HG02852 (cell line): Measurements from ENCODE around the gene DALRD3.

Source experiments
- ATAC-seq: cut with Tn5 transposase; IDR thresholded peaks from one replicate; pipeline ENCODE4 v1.9.1; 2021; ENCODE audit warnings: mild to moderate bottlenecking, moderate library complexity; ENCODE audit not compliant: unreplicated experiment

Gene DALRD3

DNA sequence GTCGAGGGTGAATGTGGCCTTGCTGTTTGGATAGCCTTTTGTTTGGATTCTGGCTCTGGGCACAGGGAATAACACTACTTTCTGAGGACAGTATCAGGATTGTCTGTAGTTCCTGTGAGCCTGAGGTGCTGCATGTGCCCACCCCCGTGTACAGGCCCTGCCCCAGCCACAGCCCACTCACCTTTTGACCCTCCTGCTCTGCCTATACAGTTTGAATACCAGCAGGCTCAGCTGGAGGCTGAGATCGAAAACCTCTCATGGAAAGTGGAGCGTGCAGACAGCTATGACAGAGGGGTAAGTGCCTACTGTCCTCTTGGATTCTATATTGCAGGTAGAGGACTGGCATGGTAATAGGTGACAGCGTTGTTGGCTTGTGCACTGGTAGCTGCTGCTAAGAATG lies 35.7 kb downstream of the DALRD3 start:
- no peak for ATAC-seq

DNA sequence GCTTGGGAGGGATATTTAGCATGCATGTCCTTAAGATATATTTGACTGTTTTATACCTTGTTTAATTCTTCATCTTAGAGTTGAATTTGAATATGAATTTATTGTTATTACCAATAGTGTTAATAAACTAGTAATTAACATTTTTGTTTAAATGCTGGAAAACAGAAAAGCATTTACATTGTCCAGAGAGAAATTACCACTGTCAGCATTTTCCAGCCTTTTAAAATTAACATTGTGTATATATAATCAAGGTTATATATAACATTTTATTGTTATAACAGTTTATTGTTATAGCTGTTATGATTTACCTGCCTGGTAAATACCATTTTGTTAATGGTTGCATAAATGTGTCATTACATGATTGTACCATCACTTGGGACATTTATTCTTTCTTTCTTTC lies 36.4 kb downstream of the DALRD3 start:
- ATAC-seq = no peak

DNA sequence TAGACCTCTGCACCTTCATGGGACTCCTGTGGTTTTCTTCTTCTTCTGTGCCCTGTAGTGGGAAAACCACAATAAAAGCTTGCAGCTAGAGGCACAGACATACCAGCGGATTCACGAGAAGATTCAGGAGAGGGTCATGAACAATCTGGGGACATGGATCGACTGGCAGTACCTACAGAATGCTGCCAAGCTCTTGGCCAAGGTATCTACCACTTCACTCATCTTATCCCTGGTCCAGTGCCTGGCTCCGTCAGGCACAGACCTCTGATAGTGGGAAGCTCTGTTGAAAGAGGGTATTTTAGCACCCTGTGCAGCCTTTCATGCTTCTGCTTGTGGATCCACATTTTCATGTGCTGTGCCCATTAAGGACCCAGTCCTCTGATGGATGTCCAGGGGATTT lies 38.1 kb downstream of the DALRD3 start:
- no peak for ATAC-seq

DNA sequence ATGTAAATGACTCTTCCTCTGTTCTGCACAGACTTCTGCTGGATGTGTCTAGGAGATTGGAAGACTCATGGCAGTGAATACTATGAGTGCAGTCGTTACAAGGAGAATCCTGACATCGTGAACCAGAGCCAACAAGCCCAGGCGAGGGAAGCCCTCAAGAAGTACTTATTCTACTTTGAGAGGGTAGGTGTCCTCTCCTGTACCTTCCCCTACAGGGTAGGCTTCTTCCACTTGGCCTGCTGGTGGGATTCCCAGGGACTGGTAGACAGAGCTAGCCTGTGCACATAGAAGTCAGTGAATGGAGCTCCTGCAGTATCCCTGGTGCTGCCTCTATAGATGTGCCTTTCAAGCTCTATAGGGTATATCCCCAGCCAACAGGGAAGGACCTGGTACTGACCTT lies 38.9 kb downstream of the DALRD3 start:
- no peak for ATAC-seq

DNA sequence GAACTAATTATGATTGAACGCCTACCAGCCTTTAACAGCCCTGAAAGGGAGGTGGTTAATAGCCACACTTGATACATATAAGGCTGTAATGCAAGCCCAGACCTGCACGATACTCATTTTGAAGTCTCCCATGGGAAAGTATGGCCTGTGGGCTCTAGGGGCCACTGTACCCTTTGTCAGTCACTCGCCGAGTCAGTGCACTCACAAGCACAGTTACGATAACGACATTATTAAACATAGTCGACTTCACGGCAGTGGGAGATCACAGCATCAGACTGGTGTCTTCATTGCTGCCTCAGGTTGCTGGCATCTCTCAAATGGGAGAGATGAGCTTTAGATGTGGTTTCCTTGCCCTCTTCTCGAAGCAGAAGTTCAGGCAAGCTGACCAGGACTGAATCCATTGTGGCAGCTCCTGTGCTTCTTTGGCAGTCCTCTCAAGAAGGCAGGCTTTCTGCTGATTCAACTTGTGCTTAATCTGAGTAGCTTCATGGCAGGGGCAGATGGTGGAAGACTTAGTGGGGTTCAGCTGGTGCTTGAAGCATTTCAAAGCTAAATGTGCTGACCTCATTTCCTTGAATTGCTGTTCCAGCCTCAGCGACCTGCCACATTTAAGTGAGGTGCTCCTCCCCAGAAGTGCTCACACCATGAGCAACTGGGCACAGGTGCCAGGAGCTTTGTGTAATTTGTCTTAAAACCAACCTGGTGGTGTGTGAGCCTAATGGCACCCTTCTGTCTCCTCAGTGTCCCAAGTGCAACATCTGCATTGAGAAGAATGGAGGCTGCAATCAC lies 44.1 kb downstream of the DALRD3 start:
- no peak for ATAC-seq

DNA sequence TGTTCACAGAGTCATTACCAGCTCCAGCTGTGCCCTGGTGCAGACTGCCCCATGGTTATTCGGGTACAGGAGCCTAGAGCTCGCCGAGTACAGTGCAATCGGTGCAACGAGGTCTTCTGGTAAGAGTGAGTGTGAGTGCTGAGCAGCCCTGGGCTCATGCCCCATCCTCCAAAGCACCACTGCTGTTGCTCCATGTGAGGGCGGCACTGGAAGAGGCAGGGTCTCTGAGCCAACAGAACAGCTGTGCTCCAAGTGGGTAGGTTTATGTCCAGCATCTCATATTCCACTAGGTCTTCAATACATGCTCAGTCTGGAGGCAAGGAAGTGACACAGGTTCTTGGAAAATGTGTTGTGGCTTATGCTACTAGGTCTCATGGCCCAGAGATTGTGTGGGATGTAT lies 47.8 kb downstream of the DALRD3 start:
- ATAC-seq = no peak

DNA sequence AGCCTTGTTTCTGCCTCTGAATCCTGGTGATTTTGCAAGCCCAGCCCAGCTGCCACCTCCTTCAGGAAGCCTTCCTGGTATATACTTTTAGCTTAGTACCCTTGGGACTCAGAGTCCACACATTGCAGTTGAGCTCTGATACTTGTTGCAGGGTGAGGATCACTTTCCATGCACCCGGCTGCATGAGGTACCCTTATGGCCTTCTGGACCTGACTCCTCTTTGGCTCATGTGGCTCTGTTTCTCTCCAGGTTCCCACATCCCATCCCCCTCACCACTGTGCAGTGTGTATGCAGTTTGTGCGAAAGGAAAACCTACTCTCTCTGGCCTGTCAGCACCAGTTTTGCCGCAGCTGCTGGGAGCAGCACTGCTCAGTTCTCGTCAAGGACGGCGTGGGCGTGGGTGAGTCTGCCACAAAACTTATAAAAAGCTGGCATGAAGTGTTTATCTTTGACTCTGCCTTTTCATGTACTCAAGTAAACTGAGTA lies 51.5 kb downstream of the DALRD3 start:
- no peak for ATAC-seq

DNA sequence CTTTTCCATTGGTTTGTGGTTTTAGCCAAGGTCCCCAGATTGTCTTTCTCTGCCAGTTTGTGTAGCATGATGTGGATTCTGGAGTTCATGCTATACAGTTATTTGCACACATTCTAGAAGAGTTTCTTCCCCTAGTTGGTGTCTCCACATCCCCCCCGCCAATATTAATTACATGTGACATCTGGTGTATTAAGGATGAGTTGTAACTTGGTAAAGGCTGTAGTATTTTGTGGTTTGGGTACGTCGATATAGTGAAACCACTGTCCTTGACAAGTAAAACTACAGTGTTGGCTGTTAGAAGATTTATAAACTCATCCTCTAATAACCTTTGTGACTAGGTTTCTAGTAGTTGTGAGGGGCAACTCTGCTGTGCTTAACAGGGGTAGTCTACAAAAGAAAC lies 52.0 kb downstream of the DALRD3 start:
- ATAC-seq = no peak
